HCEC 1CT (cell line): Measurements from ENCODE around the gene CDKN1C.

ENCODE experiments used
- DNase-seq: peaks from one replicate; pipeline ENCODE4 v3.0.0-alpha.2; 2017

The CDKN1C gene

GRCh38 chr11:2904153-2905052, 18.8 kb upstream of the CDKN1C start:
- no peak for DNase-seq

GRCh38 chr11:2903672-2904011, 18.1 kb upstream of the CDKN1C start:
- no peak for DNase-seq

DNA sequence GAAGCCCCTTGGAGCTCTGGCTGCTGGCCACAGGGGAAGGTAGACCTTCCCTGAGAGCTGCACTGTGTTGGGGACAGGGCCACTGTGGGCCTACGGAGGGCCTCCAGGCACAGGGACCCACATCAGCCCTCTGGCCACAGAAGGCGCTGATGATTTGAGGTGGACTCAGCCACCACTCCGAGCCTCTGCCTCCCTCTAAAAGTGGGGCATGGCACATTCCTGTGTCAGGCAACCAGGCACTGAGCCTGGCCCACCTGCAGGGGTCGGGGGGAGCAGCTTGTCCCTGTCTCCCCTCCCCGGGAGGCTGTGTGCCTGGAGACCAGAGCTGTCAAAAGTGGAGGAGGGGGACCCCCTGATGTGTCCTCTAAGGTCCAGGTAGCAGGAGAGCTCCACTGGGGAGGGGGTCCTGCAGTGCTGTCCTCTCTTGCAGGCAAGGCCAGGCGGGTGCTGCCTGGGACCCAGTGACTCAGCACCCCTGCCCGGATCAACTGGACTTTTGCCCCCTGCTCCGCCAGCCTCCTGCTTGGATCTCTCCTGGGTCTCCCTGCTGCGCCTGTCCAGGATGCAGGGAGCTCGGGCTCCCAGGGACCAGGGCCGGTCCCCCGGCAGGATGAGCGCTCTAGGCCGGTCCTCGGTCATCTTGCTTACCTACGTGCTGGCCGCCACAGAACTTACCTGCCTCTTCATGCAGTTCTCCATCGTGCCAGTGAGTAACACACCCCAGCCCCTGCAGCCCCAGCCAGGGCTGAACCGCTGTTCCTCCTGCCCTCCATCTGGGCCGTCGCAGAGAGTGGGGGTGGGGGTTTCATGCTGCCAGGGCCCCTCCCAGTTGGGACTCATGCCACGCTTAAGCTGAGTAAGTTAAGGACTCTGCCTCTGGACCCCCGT, 17.5 kb upstream of the CDKN1C start:
- DNase-seq: no peak

- DNase-seq: peak; percentile 92
Observed at GRCh38 chr11:2901854-2902783, 16.5 kb upstream of the CDKN1C start.

DNA sequence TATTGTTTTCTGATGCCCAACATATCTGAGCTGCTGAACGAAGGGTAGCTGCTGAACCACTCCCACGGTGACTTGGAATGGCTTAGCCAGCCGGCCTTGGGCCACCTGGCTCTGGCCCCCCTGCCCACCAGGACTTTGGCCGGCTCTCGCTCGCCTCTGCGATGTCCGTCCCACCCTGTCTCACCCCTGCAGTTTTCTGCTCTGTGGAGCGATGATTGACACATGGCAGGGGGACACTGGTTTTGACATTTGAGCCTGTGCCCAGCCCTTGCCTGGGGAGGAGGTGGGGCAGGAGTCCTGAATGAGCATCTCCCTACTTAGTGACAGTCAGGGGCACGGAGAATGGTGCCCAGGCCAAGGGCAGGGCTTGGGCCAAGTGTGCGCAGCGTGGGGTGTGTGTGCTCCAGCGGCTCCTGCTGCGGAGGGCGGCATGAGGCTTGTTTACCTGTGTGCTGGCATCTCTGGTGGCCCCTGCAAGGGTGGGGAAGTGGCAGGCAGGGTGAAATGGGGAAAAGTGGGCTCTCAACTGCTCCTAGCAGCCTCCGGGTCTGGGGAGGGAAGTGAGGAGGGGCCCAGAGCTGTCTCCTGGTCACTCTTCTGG, 15.7 kb upstream of the CDKN1C start:
- no peak for DNase-seq

DNA sequence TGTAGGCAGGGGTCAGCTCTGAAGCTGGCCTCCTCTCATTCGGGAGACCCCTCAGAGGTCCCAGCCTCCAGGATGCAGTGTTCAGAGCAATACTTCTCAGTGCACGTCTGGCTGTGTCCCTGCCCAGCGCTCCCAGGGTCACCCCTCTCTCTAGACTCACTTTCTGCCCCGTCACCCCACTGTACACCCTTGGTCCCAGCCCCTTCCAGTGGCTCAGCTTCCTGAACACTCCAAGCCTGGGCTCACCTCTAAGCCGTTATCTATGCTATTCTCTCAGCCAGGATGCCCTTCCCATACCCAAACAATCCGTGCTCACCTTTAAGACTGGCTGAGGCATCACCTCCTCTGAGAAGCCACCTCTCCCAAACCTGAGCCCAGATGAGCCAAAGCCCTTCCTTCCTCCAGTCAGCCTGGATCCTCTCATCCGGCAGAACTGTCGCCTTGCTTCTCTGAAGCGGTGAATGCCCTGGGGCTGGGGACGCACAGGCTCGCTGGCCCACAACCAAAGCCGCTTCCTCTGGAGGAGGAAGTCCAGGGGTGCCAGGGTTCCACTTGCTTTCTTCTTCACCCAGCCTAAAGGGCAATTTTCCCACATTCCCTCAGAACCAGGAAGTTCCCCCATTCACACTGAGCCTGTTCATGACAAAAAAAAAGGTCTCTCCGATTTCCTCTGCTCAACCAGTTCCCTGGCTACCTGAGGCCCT, 13.7 kb upstream of the CDKN1C start:
- DNase-seq: no peak

- DNase-seq: peak; percentile 93
Observed at GRCh38 chr11:2898366-2899079, 12.9 kb upstream of the CDKN1C start.

DNA sequence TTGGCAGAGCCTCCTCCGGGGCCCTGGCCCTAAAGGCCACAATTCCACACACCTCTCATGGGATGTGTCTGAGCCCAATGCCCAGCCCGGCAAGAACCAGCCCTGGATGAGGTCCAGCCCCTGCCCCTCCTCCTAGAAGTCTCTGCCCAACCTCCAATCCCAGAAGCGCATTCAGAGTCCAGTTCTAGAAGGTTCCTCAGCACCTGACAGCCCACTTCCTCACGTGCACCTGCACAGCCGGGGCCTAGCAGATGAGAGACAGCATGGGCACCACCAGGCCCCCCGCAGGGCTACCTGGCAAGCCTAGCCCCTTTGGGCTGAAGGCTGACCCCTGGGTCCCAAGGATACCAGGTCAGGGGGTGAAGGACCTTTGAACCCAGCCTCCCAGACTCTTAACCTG, 11.5 kb upstream of the CDKN1C start:
- DNase-seq: no peak

- DNase-seq: no peak
Observed at GRCh38 chr11:2896047-2896446, 10.5 kb upstream of the CDKN1C start.

GRCh38 chr11:2893935-2894334, 8.4 kb upstream of the CDKN1C start:
- no peak for DNase-seq

GRCh38 chr11:2892967-2893528, 7.5 kb upstream of the CDKN1C start:
- DNase-seq: no peak

- DNase-seq: peak; percentile 59
Observed at GRCh38 chr11:2892215-2892966, 6.8 kb upstream of the CDKN1C start.

- DNase-seq: peak; percentile 22
Observed at GRCh38 chr11:2891326-2892214, 6.0 kb upstream of the CDKN1C start.

GRCh38 chr11:2890466-2891294, 5.1 kb upstream of the CDKN1C start:
- peak; percentile 23 for DNase-seq

- no peak for DNase-seq
Observed at GRCh38 chr11:2889362-2890273, 4.0 kb upstream of the CDKN1C start.

DNA sequence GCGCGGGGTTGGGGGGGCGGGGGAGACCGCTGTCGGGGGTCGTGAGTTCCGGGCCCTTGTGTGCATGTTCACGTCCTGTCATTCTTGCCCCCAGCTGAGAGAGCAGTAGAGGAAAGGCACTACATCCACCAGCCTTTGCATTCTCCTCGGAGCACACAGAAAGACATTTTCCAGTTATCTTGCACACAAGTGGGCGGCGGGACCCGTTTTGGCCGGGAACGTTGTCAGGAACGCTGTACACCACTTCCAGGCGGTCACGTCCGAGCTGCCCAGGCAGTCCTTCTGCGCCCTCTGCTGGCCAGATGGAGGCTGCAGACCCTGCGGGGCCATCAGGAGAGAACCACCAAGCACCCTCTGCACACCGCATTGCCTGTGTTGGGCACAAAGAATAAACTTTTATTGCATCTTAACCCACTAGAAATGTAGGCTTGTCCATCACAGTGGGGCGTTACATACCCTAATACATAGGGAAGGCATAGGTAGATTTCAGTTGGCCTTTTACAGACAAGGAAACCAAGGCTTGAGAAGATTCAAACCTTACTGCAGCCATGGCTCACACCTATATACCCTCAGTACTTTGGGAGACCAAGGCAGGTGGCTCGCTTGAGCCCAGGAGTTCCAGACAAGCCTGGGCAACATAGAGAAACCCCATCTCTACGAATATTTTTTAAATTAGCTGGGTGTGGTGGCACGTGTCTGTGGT, 2.8 kb upstream of the CDKN1C start:
- DNase-seq: peak; percentile 66
